ENCODE measurements around the gene PPP2R3B.

DNA sequence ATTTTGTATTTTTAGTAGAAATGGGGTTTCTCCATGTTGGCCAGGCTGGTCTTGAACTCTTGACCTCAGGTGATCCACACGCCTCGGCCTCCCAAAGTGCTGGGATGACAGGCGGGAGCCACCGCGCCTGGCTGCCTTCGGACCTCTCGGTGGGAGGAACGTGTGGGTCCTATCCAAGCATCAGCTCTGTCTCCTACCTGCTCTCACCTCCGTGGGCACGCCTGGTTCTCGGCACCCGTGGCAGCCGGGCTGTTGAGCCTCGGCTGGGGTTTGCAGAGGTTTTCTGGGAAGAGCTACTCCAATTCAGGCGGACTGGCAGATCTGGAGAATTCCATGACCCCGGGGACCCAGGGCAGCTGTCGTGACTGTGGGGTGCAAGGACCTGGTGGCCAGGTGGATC lies 23.6 kb upstream of the PPP2R3B start:
- TF ChIP-seq, protein P1, sequence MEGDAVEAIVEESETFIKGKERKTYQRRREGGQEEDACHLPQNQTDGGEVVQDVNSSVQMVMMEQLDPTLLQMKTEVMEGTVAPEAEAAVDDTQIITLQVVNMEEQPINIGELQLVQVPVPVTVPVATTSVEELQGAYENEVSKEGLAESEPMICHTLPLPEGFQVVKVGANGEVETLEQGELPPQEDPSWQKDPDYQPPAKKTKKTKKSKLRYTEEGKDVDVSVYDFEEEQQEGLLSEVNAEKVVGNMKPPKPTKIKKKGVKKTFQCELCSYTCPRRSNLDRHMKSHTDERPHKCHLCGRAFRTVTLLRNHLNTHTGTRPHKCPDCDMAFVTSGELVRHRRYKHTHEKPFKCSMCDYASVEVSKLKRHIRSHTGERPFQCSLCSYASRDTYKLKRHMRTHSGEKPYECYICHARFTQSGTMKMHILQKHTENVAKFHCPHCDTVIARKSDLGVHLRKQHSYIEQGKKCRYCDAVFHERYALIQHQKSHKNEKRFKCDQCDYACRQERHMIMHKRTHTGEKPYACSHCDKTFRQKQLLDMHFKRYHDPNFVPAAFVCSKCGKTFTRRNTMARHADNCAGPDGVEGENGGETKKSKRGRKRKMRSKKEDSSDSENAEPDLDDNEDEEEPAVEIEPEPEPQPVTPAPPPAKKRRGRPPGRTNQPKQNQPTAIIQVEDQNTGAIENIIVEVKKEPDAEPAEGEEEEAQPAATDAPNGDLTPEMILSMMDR (tag by site-specific recombination; IDR thresholded peaks at IDR 0.05): no peak
- no peak for TF ChIP-seq HOXD13 (CRISPR knock-in tag; IDR thresholded peaks at IDR 0.05; ENCODE audit: borderline replicate concordance)
- TF ChIP-seq ZNF776 (tag by site-specific recombination; IDR thresholded peaks at IDR 0.05; ENCODE audit: borderline replicate concordance): no peak
- TF ChIP-seq ZBTB21 (tag by site-specific recombination; IDR thresholded peaks at IDR 0.05): no peak
- TF ChIP-seq GLIS1 (tag by site-specific recombination; IDR thresholded peaks at IDR 0.05): no peak
